Coronary artery (tissue), 2 donors: ENCODE data around the gene UQCC5.
A peak's percentile ranks its signal among the peaks of the same experiment; 100 is the strongest.

Source experiments
- DNase-seq: peaks from one replicate; pipeline ENCODE4 v3.0.0-alpha.2; 2017; ENCODE audit warnings: low spot score
- H3K27ac ChIP-seq, 2 donors: fragments of 200-600 bp; sonication (generic); one replicate each; pipeline ENCODE4 v1.5.1; 2016 to 2019
- H3K4me3 ChIP-seq: fragments of 200-600 bp; sonication (generic); 2 replicates; pipeline ENCODE4 v1.5.1; 2016; ENCODE audit warnings: mild to moderate bottlenecking, moderate library complexity
- TF ChIP-seq, protein P1 (sequence below): fragments of 200-600 bp; sonication (generic); IDR thresholded peaks from one replicate; pipeline ENCODE4 v1.5.1; 2019; ENCODE audit warnings: antibody characterized with exemption

The UQCC5 gene

GRCh38 chr3:52532838-52533622, 3.4 kb upstream of the UQCC5 start:
- H3K27ac ChIP-seq, result peak overlapping the region; percentile 79 to 94
- peak overlapping the region; percentile 86 for H3K4me3 ChIP-seq
- DNase-seq, result peak; percentile 78
- TF ChIP-seq, protein P1, sequence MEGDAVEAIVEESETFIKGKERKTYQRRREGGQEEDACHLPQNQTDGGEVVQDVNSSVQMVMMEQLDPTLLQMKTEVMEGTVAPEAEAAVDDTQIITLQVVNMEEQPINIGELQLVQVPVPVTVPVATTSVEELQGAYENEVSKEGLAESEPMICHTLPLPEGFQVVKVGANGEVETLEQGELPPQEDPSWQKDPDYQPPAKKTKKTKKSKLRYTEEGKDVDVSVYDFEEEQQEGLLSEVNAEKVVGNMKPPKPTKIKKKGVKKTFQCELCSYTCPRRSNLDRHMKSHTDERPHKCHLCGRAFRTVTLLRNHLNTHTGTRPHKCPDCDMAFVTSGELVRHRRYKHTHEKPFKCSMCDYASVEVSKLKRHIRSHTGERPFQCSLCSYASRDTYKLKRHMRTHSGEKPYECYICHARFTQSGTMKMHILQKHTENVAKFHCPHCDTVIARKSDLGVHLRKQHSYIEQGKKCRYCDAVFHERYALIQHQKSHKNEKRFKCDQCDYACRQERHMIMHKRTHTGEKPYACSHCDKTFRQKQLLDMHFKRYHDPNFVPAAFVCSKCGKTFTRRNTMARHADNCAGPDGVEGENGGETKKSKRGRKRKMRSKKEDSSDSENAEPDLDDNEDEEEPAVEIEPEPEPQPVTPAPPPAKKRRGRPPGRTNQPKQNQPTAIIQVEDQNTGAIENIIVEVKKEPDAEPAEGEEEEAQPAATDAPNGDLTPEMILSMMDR, result no peak

DNA sequence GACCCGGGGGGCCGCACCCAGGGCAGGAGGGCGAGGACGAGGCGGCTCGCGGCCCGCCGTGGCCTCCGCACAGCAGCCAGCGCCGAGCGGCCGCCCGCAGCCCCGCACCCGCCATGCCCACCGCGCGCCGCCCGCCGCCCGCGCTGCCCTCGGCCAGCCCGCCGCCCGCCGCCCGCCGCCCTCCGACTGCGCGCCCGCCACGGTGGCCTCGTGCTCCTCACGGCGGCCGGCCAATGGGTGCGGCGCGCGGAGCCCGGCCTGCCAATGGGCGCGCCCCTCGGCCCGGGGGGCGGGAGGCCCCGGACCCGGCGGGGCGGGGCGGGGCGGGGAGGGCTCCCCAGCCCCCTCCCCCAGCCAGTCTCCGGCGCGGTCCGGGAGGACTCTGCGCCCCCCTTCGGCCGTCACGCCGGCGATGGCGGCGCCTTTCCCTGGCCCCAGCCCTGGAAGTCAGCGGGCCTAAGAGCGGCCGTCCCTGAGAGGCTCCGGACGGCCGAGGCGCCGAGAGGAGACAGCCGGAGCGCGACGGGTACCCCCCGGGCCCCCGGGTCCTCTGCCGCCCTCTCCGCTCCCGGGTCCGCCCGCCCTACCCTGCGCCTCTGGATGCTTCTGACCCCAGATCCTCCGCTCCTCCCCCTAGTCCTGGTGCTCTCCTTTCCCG, 2.7 kb upstream of the UQCC5 start, which contains the start of gene NT5DC2:
Gene NT5DC2 (minus strand): TSS at position 235 of the 658 bp plus-strand sequence. CDS start 120 bp downstream, at position 115.
- Histone ChIP-seq H3K4me3 (peak within 1 kb of the TSS; percentile 86), H3K27ac (peak within 1 kb of the TSS; percentile 83 to 94)
- DNase-seq, result peak; percentile 82
- TF ChIP-seq, protein P1, result no peak

DNA sequence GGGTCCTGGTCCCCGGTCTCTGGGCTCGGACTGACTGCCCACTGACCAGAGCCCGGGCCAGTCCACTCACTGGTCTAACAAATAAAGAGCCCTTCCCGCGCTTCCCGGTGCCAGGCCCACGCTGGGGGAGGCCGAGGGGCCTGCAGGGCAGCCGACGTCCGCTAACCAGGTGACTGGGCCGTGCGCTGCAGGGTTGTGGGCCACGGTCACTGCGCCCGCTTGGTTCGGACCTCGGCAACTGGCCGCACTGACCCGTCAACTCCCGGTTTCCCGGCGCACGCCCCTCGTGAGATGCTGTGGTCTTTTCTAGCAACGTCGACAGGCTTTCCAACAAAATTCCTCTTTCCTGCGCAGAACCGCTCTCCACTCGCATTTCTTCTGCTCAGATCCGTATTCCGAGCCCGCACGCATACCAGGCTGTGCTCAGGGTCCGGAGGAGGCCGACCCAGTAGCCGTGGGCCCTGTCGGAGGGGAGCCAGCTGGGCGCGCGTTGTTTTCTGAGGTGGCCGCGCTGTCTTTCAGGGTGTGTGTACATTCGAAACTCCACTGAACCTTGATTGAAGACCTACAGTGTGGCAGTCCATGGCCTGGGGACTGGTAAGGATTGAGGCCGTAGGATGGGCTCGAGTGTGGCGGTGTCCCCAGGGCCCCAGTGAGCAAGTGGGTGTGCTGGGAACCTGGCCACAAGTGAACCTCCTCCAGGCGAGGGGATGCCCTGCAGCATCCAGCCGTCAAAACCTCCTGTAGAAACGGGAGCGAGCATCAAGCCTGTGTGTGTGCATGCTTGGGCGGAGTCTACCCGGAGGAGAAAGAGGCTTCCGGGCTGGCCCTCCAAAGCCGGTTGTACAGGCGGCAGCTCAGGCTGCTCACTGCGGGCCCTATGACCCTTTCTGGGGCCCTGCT, 1.9 kb upstream of the UQCC5 start:
- TF ChIP-seq, protein P1, result no peak
- Histone ChIP-seq H3K27ac (peak overlapping the region; percentile 83 to 94), H3K4me3 (peak overlapping the region; percentile 86)
- DNase-seq, result peak; percentile 80

- Histone ChIP-seq H3K27ac (peak overlapping the region; percentile 83 to 94), H3K4me3 (peak overlapping the region; percentile 91)
- TF ChIP-seq, protein P1, result no peak
- no peak for DNase-seq
Observed at GRCh38 chr3:52535411-52536111, 844 bp upstream of the UQCC5 start.

DNA sequence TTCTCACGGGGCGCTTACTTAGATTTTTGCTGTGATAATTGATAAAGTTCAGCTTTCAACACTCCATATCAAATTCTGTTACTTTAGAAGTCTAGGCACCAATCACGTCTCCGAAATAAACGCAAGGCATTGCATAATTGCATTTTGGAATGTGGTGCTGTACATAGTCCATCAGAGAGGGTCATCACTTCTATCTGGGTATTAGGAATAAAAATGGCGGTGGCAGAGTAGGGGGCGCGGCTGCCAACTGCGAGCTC, 365 bp upstream of the UQCC5 start:
- H3K4me3 ChIP-seq, result peak overlapping the region; percentile 91
- DNase-seq, result no peak
- peak overlapping the region; percentile 61 to 94 for H3K27ac ChIP-seq
- TF ChIP-seq, protein P1, result no peak

- TF ChIP-seq, protein P1, result no peak
- peak overlapping the region; percentile 91 for H3K4me3 ChIP-seq
- no peak for DNase-seq
- peak overlapping the region; percentile 75 to 94 for H3K27ac ChIP-seq
Observed at GRCh38 chr3:52537165-52537620, 788 bp downstream of the UQCC5 start.
